GM21515 (cell line): ENCODE measurements around the gene ZNF764.
A peak's percentile ranks its signal among the peaks of the same experiment; 100 is the strongest.
"Not testable (repeated sequence)": the region's sequence is repeated elsewhere in the genome, so short reads cannot be mapped to it uniquely, and the experiment has no call there.

Experiments
- ATAC-seq: cut with Tn5 transposase; IDR thresholded peaks from one replicate; pipeline ENCODE4 v1.9.1; 2021; ENCODE audit not compliant: unreplicated experiment

The ZNF764 gene

GRCh38 chr16:30557957-30558788 is at the start of gene ZNF764:
Gene ZNF764, minus strand, starts transcription at chr16:30558374. Its CDS starts 192 bp downstream, at chr16:30558182.
- ATAC-seq, result peak; percentile 86

- no peak for ATAC-seq
Measured at GRCh38 chr16:30606004-30606403, 47.8 kb upstream of the ZNF764 start.

GRCh38 chr16:30605158-30605557 is 47.0 kb upstream of the ZNF764 start:
- no peak for ATAC-seq

GRCh38 chr16:30604316-30604947 is 46.3 kb upstream of the ZNF764 start:
- no peak for ATAC-seq

GRCh38 chr16:30603945-30604315 is 45.8 kb upstream of the ZNF764 start:
- ATAC-seq, result no peak

GRCh38 chr16:30602616-30603277 is 44.6 kb upstream of the ZNF764 start:
- ATAC-seq, result no peak

- ATAC-seq, result no peak
Measured at GRCh38 chr16:30601966-30602365, 43.8 kb upstream of the ZNF764 start.

- ATAC-seq, result no peak
Measured at GRCh38 chr16:30600929-30601328, 42.8 kb upstream of the ZNF764 start.

- no peak for ATAC-seq
Measured at GRCh38 chr16:30600215-30600614, 42.0 kb upstream of the ZNF764 start.

- no peak for ATAC-seq
Measured at GRCh38 chr16:30592871-30593270, 34.7 kb upstream of the ZNF764 start.

GRCh38 chr16:30590869-30591268 is 32.7 kb upstream of the ZNF764 start:
- ATAC-seq, result not testable (repeated sequence)

- not testable (repeated sequence) for ATAC-seq
Measured at GRCh38 chr16:30589582-30589981, 31.4 kb upstream of the ZNF764 start.

- no peak for ATAC-seq
Measured at GRCh38 chr16:30588651-30589050, 30.5 kb upstream of the ZNF764 start.

GRCh38 chr16:30585400-30586191 is 27.4 kb upstream of the ZNF764 start, which contains the start of gene ZNF785:
Gene ZNF785, minus strand, starts transcription at chr16:30585697. Its CDS starts 86 bp downstream, at chr16:30585611.
- ATAC-seq, result peak; percentile 80

- ATAC-seq, result peak; percentile 32
Measured at GRCh38 chr16:30585022-30585399, 26.8 kb upstream of the ZNF764 start.

GRCh38 chr16:30582611-30583340 is 24.6 kb upstream of the ZNF764 start:
- no peak for ATAC-seq

GRCh38 chr16:30581457-30581856 is 23.3 kb upstream of the ZNF764 start:
- ATAC-seq, result no peak

GRCh38 chr16:30574678-30575077 is 16.5 kb upstream of the ZNF764 start:
- ATAC-seq, result no peak

- peak; percentile 62 for ATAC-seq
Measured at GRCh38 chr16:30571445-30572322, 13.5 kb upstream of the ZNF764 start, which contains the start of gene ZNF688. Gene ZNF688, minus strand, starts transcription at chr16:30571714. Its CDS starts 85 bp downstream, at chr16:30571629.
